K562 (cell line): ENCODE results near the gene DMWD. TPM values are rescaled to one million over a fixed set of nuclear protein-coding genes. Genes with fewer than 3 reads are reported as not detected.

ENCODE experiments used
- ARID1B ChIP-seq: fragments of 450-650 bp; IDR thresholded peaks from 2 replicates; pipeline ENCODE4 v1.6.1; 2016; ENCODE audit warnings: antibody characterized with exemption, mild to moderate bottlenecking, inconsistent platforms
- BCOR ChIP-seq: fragments of 450-650 bp; IDR thresholded peaks from 2 replicates; pipeline ENCODE4 v1.6.1; 2016
- BMI1 ChIP-seq: fragments of 150-350 bp; IDR thresholded peaks from 2 replicates; pipeline ENCODE4 v1.6.1; 2014; ENCODE audit warnings: low read length
- EGR1 ChIP-seq: fragments of 450-650 bp; conservative IDR thresholded peaks from 2 replicates; pipeline ENCODE4 v1.6.1; 2017; ENCODE audit warnings: mild to moderate bottlenecking
- MCM3 ChIP-seq: fragments of 450-650 bp; IDR thresholded peaks from 2 replicates; pipeline ENCODE4 v1.6.1; 2016
- NCOA1 ChIP-seq: fragments of 450-650 bp; IDR thresholded peaks from 2 replicates; pipeline ENCODE4 v1.6.1; 2016; ENCODE audit warnings: low read depth
- NR2C1 ChIP-seq, 2 experiments: fragments of 450-650 bp; IDR thresholded peaks; 2 replicates each; pipeline ENCODE4 v1.6.1; 2017; ENCODE audit warnings: mild to moderate bottlenecking in 2 of 2, antibody characterized with exemption in 1 of 2, inconsistent platforms in 1 of 2, missing compliant biosample characterization in 1 of 2, missing genetic modification characterization in 1 of 2
- PHB ChIP-seq: fragments of 250-450 bp; sonication (Bioruptor Pico); IDR thresholded peaks from 2 replicates; pipeline ENCODE4 v1.5.0; 2021
- RBFOX2 ChIP-seq: fragments of 200-400 bp; formaldehyde crosslinking; IDR thresholded peaks from 2 replicates; pipeline ENCODE4 v1.6.1; 2017; ENCODE audit warnings: low read depth, mild to moderate bottlenecking, low read length, moderate library complexity
- RFX7 ChIP-seq: fragments of 250-450 bp; sonication (Bioruptor Pico); IDR thresholded peaks from 2 replicates; pipeline ENCODE4 v1.5.1; 2021; ENCODE audit warnings: mild to moderate bottlenecking
- SIX5 ChIP-seq, 2 experiments: IDR thresholded peaks; 2 replicates each; pipeline ENCODE4 v1.6.1; 2011; ENCODE audit warnings: low read length in 2 of 2, borderline replicate concordance in 1 of 2, low read depth in 1 of 2, mild to moderate bottlenecking in 1 of 2, moderate library complexity in 1 of 2; ENCODE audit not compliant: insufficient read depth in 1 of 2
- SLC30A9 ChIP-seq: fragments of 250-450 bp; sonication (Bioruptor Pico); IDR thresholded peaks from 2 replicates; pipeline ENCODE4 v1.8.0; 2022; ENCODE audit warnings: mild to moderate bottlenecking, moderate library complexity
- SRSF3 ChIP-seq: fragments of 200-400 bp; formaldehyde crosslinking; IDR thresholded peaks from 2 replicates; pipeline ENCODE4 v1.6.1; 2016; ENCODE audit warnings: mild to moderate bottlenecking, low read length, moderate library complexity; ENCODE audit not compliant: insufficient read depth
- TCF7L2 ChIP-seq: fragments of 150-350 bp; IDR thresholded peaks from 2 replicates; pipeline ENCODE4 v1.6.1; 2016; ENCODE audit warnings: low read depth, mild to moderate bottlenecking, low read length, moderate library complexity
- WHSC1 ChIP-seq: IDR thresholded peaks from one replicate; pipeline ENCODE4 v1.6.1; 2012; ENCODE audit warnings: low read length, control low read depth, inconsistent platforms
- ZC3H11A ChIP-seq: IDR thresholded peaks from 2 replicates; pipeline ENCODE4 v1.6.1; 2012; ENCODE audit warnings: low read depth, low read length, improper control_type of control experiment
- ZFPM2 ChIP-seq: fragments of 250-450 bp; sonication (Bioruptor Pico); IDR thresholded peaks from 2 replicates; pipeline ENCODE4 v1.5.1; 2022; ENCODE audit warnings: mild to moderate bottlenecking
- ZNF282 ChIP-seq: sonication (generic); formaldehyde crosslinking; IDR thresholded peaks from 2 replicates; pipeline ENCODE4 v1.8.1; 2023; ENCODE audit warnings: missing genetic modification reagents
- ZNF77 ChIP-seq: fragments of 250-450 bp; sonication (Bioruptor Pico); IDR thresholded peaks from 2 replicates; pipeline ENCODE4 v1.5.0; 2020
- ZZZ3 ChIP-seq: fragments of 450-650 bp; IDR thresholded peaks from 2 replicates; pipeline ENCODE4 v1.6.1; 2016; ENCODE audit warnings: antibody characterized with exemption, mild to moderate bottlenecking, moderate library complexity
- polyA plus RNA-seq, 8 experiments: library from polyadenylated mRNA; depleted of rRNA in 4 of 8; stranded (reverse) in 5 of 8; unstranded in 3 of 8; fragments of >200 nt; fragmentation: Nextera tagmentation in 2 of 8; fragmentation: Illumina TruSeq in 1 of 8; extraction: Ambion mirVana in 2 of 8; extraction: Trizol in 1 of 8; gene quantifications; 2 replicates each; pipeline versions ENCODE4 v1.2.1 to v1.2.3, GENCODE V29; 2011 to 2014; ENCODE audit warnings: inconsistent platforms in 1 of 8, missing spikeins in 1 of 8
- total RNA-seq, 7 experiments: library from RNA; depleted of rRNA in 6 of 7; stranded (reverse); fragments of >200 nt in 6 of 7; fragmentation: Illumina TruSeq in 2 of 7; extraction: Trizol in 2 of 7; gene quantifications; 2 replicates each; pipeline versions ENCODE4 v1.2.1 to v1.2.3, GENCODE V29; 2011 to 2021; ENCODE audit warnings: low replicate concordance in 1 of 7
- TF ChIP-seq, protein P1 (sequence below): fragments of 250-450 bp; sonication (Bioruptor Pico); IDR thresholded peaks from 2 replicates; pipeline ENCODE4 v1.4.0; 2020
- TF ChIP-seq, protein P2 (sequence below): fragments of 250-450 bp; sonication (Bioruptor Pico); IDR thresholded peaks from 2 replicates; pipeline ENCODE4 v1.4.0; 2020; ENCODE audit warnings: borderline replicate concordance
- TF ChIP-seq, protein P3 (sequence below): fragments of 450-650 bp; formaldehyde crosslinking; IDR thresholded peaks from 2 replicates; pipeline ENCODE4 v1.4.0; 2022; ENCODE audit warnings: missing genetic modification characterization

The DMWD gene
- total and polyA plus RNA-seq, 9 of the 15 experiments (the other 6 are each of a cell fraction or from before 2014, with no cell fraction given): 4.7 to 54.6 (median 19.0) TPM

DNA sequence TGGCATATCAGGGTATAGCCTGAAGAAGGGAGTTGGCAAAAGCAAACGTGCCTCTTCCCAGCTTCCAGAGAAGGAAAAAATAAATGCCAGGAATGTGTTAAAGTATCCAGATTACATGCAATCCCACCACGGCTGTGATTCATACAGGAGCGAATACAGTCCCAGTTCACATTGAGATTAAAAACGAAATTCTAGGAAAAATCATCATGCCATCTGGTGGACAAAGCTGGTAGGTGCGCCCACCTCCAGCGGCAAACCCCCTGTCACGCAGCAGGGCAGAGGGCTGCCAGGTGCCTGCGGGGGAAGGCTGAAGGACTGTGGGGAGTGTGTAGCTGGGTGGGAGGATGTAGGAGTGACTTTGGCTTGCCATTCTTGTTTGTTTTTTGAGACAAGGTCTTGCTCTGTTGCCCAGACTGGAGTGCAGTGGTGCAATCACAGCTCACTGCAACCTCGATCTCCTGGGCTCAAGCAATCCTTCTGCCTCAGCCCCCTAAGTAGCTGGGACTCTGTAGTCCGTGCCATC, 6.4 kb upstream of the DMWD start (continued):
- TF ChIP-seq, protein P1, sequence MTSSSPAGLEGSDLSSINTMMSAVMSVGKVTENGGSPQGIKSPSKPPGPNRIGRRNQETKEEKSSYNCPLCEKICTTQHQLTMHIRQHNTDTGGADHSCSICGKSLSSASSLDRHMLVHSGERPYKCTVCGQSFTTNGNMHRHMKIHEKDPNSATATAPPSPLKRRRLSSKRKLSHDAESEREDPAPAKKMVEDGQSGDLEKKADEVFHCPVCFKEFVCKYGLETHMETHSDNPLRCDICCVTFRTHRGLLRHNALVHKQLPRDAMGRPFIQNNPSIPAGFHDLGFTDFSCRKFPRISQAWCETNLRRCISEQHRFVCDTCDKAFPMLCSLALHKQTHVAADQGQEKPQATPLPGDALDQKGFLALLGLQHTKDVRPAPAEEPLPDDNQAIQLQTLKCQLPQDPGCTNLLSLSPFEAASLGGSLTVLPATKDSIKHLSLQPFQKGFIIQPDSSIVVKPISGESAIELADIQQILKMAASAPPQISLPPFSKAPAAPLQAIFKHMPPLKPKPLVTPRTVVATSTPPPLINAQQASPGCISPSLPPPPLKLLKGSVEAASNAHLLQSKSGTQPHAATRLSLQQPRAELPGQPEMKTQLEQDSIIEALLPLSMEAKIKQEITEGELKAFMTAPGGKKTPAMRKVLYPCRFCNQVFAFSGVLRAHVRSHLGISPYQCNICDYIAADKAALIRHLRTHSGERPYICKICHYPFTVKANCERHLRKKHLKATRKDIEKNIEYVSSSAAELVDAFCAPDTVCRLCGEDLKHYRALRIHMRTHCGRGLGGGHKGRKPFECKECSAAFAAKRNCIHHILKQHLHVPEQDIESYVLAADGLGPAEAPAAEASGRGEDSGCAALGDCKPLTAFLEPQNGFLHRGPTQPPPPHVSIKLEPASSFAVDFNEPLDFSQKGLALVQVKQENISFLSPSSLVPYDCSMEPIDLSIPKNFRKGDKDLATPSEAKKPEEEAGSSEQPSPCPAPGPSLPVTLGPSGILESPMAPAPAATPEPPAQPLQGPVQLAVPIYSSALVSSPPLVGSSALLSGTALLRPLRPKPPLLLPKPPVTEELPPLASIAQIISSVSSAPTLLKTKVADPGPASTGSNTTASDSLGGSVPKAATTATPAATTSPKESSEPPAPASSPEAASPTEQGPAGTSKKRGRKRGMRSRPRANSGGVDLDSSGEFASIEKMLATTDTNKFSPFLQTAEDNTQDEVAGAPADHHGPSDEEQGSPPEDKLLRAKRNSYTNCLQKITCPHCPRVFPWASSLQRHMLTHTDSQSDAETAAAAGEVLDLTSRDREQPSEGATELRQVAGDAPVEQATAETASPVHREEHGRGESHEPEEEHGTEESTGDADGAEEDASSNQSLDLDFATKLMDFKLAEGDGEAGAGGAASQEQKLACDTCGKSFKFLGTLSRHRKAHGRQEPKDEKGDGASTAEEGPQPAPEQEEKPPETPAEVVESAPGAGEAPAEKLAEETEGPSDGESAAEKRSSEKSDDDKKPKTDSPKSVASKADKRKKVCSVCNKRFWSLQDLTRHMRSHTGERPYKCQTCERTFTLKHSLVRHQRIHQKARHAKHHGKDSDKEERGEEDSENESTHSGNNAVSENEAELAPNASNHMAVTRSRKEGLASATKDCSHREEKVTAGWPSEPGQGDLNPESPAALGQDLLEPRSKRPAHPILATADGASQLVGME: no peak
- TF ChIP-seq MCM3 (no peak), ZZZ3 (no peak), NCOA1 (no peak), BMI1 (no peak), ZNF282 (CRISPR knock-in tag) (no peak), SIX5 (IDR thresholded peaks at IDR 0.05; ENCODE audit: borderline replicate concordance in 1 of 2, insufficient read depth in 1 of 2, low read depth in 1 of 2, low read length in 2 of 2) (no peak), PHB (CRISPR knock-in tag) (no peak), ZC3H11A (no peak), WHSC1 (no peak), NR2C1 (IDR thresholded peaks at IDR 0.05) (no peak), NR2C1 (tag; IDR thresholded peaks at IDR 0.05) (no peak), ZFPM2 (no peak), TCF7L2 (no peak), SLC30A9 (CRISPR knock-in tag) (no peak), RBFOX2 (no peak), SRSF3 (no peak), BCOR (no peak), ZNF77 (CRISPR knock-in tag) (no peak), EGR1 (peak; percentile 54), ARID1B (no peak), RFX7 (CRISPR knock-in tag) (no peak)
- TF ChIP-seq, protein P2, sequence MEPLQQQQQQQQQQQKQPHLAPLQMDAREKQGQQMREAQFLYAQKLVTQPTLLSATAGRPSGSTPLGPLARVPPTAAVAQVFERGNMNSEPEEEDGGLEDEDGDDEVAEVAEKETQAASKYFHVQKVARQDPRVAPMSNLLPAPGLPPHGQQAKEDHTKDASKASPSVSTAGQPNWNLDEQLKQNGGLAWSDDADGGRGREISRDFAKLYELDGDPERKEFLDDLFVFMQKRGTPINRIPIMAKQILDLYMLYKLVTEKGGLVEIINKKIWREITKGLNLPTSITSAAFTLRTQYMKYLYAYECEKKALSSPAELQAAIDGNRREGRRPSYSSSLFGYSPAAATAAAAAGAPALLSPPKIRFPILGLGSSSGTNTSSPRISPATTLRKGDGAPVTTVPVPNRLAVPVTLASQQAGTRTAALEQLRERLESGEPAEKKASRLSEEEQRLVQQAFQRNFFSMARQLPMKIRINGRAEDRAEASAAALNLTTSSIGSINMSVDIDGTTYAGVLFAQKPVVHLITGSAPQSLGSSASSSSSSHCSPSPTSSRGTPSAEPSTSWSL (CRISPR knock-in tag): no peak
- TF ChIP-seq, protein P3, sequence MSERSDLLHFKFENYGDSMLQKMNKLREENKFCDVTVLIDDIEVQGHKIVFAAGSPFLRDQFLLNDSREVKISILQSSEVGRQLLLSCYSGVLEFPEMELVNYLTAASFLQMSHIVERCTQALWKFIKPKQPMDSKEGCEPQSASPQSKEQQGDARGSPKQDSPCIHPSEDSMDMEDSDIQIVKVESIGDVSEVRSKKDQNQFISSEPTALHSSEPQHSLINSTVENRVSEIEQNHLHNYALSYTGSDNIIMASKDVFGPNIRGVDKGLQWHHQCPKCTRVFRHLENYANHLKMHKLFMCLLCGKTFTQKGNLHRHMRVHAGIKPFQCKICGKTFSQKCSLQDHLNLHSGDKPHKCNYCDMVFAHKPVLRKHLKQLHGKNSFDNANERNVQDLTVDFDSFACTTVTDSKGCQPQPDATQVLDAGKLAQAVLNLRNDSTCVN: no peak
